GM12891 (cell line): ENCODE results near the gene IL2.

Experiments
- PAX5 ChIP-seq: IDR thresholded peaks from 2 replicates; pipeline ENCODE4 v1.6.1; 2011; ENCODE audit warnings: low read length, moderate library complexity, mild to moderate bottlenecking; ENCODE audit not compliant: insufficient read depth, severe bottlenecking
- POLR2A ChIP-seq: IDR thresholded peaks from 2 replicates; pipeline ENCODE4 v1.6.1; 2011; ENCODE audit warnings: low read depth, low read length, control low read depth
- POLR2AphosphoS5 ChIP-seq: IDR thresholded peaks from 2 replicates; pipeline ENCODE4 v1.6.1; 2011; ENCODE audit warnings: low read depth, low read length, control low read depth
- SPI1 ChIP-seq: IDR thresholded peaks from 2 replicates; pipeline ENCODE4 v1.6.1; 2011; ENCODE audit warnings: low read depth, low read length, control low read depth

DNA sequence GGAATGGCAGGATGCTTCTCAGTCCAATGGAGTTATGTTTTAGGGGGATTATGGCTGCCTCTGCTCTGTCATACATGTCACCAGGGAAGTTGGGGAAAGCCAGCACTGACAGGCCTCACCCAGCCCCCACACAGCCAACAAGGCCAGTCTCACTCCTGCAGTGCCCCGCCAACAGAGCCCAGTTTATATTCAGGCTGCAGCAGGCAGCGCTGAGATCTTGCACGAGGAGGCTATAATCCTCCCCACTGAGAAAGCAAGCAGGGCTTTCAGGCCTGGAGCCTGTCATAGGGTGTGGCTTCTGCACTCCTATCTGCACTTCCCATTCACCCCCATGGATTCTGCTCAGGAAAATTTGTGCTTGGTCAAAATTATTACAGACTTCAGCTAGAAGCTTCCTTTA is 52.7 kb downstream of the IL2 start:
- no peak for TF ChIP-seq SPI1
- no peak for TF ChIP-seq POLR2A
- no peak for TF ChIP-seq POLR2AphosphoS5
- no peak for TF ChIP-seq PAX5
